Measurements from ENCODE around the gene C3orf85.

DNA sequence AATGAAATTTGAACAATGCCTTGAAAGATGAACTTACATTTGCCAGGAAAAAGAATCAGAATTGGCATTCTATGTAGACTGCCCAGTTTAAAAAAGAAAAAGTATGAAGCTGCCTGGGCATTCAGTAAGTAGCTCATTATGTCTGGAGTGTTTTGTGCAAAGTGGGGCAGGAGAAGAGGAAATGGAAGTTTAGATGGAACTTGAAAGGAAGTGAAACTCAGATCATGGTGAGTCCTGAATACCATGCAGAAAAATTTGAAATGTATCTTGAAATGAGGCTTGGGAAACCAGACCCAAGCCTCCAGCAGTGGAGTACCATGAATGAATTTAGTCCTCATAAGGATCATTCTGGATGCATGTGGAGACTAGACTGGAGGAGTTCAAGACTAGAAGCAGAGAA is 13.8 kb upstream of the C3orf85 start:
- TF ChIP-seq, protein P1, sequence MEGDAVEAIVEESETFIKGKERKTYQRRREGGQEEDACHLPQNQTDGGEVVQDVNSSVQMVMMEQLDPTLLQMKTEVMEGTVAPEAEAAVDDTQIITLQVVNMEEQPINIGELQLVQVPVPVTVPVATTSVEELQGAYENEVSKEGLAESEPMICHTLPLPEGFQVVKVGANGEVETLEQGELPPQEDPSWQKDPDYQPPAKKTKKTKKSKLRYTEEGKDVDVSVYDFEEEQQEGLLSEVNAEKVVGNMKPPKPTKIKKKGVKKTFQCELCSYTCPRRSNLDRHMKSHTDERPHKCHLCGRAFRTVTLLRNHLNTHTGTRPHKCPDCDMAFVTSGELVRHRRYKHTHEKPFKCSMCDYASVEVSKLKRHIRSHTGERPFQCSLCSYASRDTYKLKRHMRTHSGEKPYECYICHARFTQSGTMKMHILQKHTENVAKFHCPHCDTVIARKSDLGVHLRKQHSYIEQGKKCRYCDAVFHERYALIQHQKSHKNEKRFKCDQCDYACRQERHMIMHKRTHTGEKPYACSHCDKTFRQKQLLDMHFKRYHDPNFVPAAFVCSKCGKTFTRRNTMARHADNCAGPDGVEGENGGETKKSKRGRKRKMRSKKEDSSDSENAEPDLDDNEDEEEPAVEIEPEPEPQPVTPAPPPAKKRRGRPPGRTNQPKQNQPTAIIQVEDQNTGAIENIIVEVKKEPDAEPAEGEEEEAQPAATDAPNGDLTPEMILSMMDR (IDR thresholded peaks at IDR 0.05) = no peak
- TF ChIP-seq POLR2A (IDR thresholded peaks at IDR 0.05) = no peak
